Thymus (tissue), 11 donors: ENCODE data around the gene NTRK3. TPM values are rescaled to one million over a fixed set of nuclear protein-coding genes. Genes with fewer than 3 reads are reported as not detected.

Experiments
- DNase-seq, 9 donors: peaks; one replicate each; pipeline ENCODE4 v3.0.0-alpha.2; 2013; ENCODE audit warnings: low spot score in 9 of 9, low read depth in 6 of 9, missing footprints in 1 of 9
- H3K27ac ChIP-seq, 2 donors: one replicate each; pipeline ENCODE4 v1.5.1; 2013; ENCODE audit warnings: control low read depth in 1 of 2, low read depth in 1 of 2, low read length in 1 of 2, mild to moderate bottlenecking in 1 of 2, moderate library complexity in 1 of 2
- H3K27me3 ChIP-seq, 2 donors: one replicate each; pipeline ENCODE4 v1.5.1; 2013; ENCODE audit warnings: low read length in 1 of 2; ENCODE audit not compliant: control insufficient read depth in 2 of 2, insufficient read depth in 1 of 2
- H3K36me3 ChIP-seq, 2 donors: one replicate each; pipeline ENCODE4 v1.5.1; 2013; ENCODE audit warnings: low read length in 1 of 2, mild to moderate bottlenecking in 1 of 2, moderate library complexity in 1 of 2; ENCODE audit not compliant: control insufficient read depth in 2 of 2, insufficient read depth in 2 of 2
- H3K4me1 ChIP-seq, 2 donors: one replicate each; pipeline ENCODE4 v1.5.1; 2013; ENCODE audit warnings: low read length in 2 of 2; ENCODE audit not compliant: control insufficient read depth in 2 of 2, insufficient read depth in 2 of 2
- H3K4me3 ChIP-seq, 2 donors: one replicate each; pipeline ENCODE4 v1.5.1; 2013; ENCODE audit warnings: low read length in 2 of 2, control low read depth in 1 of 2, mild to moderate bottlenecking in 1 of 2
- H3K9me3 ChIP-seq, 2 donors: one replicate each; pipeline ENCODE4 v1.5.1; 2013; ENCODE audit warnings: low read length in 1 of 2, mild to moderate bottlenecking in 1 of 2; ENCODE audit not compliant: control insufficient read depth in 2 of 2, insufficient read depth in 1 of 2
- WGBS: extraction: QIAGEN DNeasy Blood & Tissue Kit; methylation state at CpG from one replicate; pipeline ENCODE4 v1.1.7; 2013; 5-methylcytosine and 5-hydroxymethylcytosine counted together
- polyA plus RNA-seq: library from polyadenylated mRNA; stranded (reverse); fragments of 200-250 nt; gene quantifications from one replicate; pipeline ENCODE4 v1.2.3, GENCODE V29; 2013
- total RNA-seq: library from RNA; stranded (reverse); fragments of 120-200 nt; gene quantifications from one replicate; pipeline ENCODE4 v1.2.4, GENCODE V29; 2013
- donor health status: healthy.

NTRK3 gene
- total and polyA plus RNA-seq, 2 donors = 0.57 to 5.8 TPM

DNA sequence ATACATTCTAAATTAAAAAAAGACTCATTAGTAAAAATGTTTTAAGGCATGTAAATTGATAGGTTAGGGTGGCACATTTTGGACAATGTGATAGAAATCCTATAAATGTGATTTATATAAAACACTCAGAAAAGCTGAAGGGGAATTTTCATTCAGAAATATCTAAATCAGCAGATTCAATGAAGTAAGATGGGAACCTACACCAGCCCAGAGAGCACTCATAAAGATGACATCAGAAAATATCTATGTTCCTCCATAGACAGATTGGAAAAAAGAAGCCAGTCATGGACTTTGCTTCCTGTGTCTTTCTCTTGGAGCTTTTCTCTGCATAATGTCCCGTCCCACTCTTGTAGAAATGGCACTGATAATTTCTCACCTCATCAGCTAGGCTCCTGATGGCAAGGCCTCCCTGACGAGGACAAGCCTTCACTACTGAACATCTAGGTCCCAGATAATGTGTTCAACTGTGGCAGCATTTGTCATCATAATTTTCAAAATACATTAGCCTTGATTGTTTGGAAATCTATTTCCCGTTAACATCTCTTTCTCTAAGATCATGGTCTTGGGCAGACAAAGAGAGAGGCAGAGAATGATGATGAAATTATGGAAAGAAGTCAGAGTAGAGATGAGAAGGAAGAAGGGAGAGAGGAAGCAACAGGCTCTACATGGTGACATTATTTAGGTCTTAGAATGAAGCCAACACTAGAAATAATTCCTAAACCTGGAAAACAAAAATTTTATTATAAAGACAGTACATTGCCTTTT lies 354.4 kb downstream of the NTRK3 start:
- WGBS = 82% methylated on average over 3 of the region's 3 CpGs
- DNase-seq = no peak
- H3K4me1 ChIP-seq = no peaks in the 10 kb centered on the region
- no peaks in the 10 kb centered on the region for H3K9me3 ChIP-seq
- H3K4me3 ChIP-seq = no peak overlapping the region
- no peak overlapping the region for H3K27ac ChIP-seq
- no peaks in the 10 kb centered on the region for H3K27me3 ChIP-seq
- no peaks in the 10 kb centered on the region for H3K36me3 ChIP-seq

DNA sequence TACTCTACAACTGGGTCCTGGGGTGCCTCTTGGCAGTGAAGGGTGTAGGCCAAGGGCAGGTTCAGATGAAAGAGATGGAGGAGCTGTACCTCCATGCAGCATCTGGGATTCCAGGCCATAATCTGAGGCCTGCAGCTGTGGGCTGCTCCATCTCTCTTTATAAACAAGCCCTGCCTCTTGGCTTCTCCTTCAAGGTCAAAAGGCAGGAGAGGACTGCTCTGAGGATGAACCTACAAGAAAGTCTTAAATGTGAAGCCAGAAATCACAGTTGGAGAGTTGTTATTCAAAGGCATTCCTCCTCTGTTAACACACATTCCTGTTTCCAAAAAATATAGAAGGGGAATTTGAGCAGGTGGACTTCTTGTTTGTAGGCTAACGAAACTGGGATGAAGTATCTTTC lies 355.5 kb downstream of the NTRK3 start:
- Histone ChIP-seq H3K4me3 (no peak overlapping the region), H3K27ac (no peak overlapping the region), H3K36me3 (no peaks in the 10 kb centered on the region), H3K9me3 (no peaks in the 10 kb centered on the region), H3K4me1 (no peaks in the 10 kb centered on the region), H3K27me3 (no peaks in the 10 kb centered on the region)
- DNase-seq = no peak
- 70% methylated on average over 1 of the region's 1 CpG for WGBS

DNA sequence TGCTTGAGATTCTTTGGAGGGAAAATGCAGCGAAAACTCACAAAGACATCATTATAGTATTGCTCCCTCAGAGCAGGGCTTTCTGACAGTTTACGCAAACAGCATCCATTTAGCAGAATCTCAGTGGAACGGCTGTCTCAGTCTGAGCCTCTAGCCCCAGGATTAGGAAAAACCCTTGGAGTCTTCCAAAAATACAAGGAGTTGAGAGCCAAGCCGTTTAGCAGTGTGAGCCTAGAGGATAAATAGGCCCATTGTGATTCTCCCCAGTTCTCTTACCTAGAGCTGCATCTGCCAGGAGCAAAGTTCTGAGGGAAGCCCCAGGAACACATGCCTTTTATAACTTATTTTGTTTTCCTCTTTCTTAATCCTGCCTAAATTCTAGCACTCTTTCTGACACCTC lies 359.6 kb downstream of the NTRK3 start:
- Histone ChIP-seq H3K9me3 (no peaks in the 10 kb centered on the region), H3K27ac (no peak overlapping the region), H3K27me3 (no peaks in the 10 kb centered on the region), H3K4me3 (no peak overlapping the region), H3K4me1 (no peaks in the 10 kb centered on the region), H3K36me3 (no peaks in the 10 kb centered on the region)
- DNase-seq = no peak
- WGBS = 91% methylated on average over 4 of the region's 4 CpGs

DNA sequence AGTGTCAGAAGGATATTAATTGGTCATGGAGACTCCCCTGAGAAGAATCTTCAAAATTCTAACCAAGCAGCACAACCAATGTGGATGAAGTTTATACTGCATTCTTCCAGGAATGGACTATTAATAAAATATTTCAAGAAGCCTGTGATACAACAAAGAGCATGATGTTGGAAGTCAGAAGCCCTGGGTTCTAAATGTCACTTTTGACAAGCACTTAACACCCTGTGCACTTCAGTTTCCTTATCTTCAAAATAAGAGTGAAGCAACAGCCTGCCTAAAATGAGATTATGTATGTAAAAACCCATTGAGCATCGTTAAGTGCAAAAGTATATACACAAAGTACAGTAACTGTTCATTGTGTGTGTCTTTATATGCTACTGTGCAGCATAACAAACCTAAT lies 369.4 kb downstream of the NTRK3 start:
- WGBS = 86% methylated on average over 1 of the region's 1 CpG
- H3K27ac ChIP-seq = no peak overlapping the region
- H3K36me3 ChIP-seq = no peaks in the 10 kb centered on the region
- H3K4me1 ChIP-seq = no peaks in the 10 kb centered on the region
- DNase-seq = no peak
- no peak overlapping the region for H3K4me3 ChIP-seq
- H3K27me3 ChIP-seq = no peaks in the 10 kb centered on the region
- H3K9me3 ChIP-seq = no peaks in the 10 kb centered on the region

DNA sequence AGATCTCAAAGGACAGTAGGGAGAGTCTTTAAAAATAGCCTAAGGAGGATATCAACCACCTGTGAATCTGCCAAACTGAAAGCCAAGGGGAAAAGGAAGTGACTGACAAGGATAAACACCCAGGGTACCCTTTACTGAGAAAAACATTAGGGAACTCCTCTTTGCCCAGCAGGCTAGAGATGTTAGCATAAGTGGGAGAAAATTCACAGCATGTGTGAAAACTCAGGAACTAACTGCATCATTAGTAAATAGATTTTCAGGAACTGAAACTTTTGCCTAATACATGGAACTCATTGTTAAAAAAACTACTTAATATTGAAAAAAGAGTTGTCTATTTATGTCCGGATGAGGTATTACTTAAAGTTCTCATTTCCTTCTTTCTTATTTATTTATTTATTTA lies 375.5 kb downstream of the NTRK3 start:
- Histone ChIP-seq H3K36me3 (no peaks in the 10 kb centered on the region), H3K4me1 (no peaks in the 10 kb centered on the region), H3K4me3 (no peak overlapping the region), H3K9me3 (no peaks in the 10 kb centered on the region), H3K27ac (no peak overlapping the region), H3K27me3 (no peaks in the 10 kb centered on the region)
- WGBS = 90% methylated on average over 1 of the region's 1 CpG
- no peak for DNase-seq

DNA sequence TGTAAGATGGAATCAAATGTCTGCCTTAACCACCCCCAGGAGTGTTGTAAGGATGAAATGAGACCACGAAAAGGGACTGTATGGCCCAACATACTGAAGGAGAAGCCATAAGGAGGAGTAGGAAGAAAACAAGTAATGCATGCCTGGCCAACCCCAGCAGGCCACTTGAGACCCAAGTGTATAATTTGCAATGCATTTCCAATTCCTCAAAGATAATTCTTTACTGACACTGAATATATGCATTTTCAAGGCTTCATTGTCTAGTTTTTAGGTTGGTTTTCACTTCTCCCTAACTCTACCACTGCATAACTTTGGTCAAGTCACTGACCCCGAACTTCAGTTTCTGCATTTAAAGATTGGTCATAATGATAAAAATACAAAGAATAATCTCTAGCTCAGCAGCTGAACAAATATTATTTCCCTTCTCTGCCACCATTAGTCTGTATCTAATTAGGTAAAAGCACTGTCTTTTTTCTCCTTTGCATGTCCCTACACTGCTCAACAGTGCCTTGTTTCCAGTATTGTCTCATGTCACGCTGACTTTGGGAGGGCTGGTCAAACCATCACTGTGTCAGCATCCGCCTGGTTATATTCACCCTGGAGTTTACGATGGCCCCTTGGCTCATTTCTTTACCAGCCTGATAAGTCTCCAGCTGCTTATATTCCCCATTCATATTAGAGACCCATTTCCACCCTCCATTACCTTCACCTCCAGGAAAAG lies 378.6 kb downstream of the NTRK3 start:
- WGBS = 92% methylated on average over 5 of the region's 5 CpGs
- H3K4me3 ChIP-seq = no peak overlapping the region
- no peak overlapping the region for H3K27ac ChIP-seq
- H3K27me3 ChIP-seq = no peaks in the 10 kb centered on the region
- DNase-seq = no peak
- H3K9me3 ChIP-seq = no peaks in the 10 kb centered on the region
- H3K36me3 ChIP-seq = no peaks in the 10 kb centered on the region
- no peaks in the 10 kb centered on the region for H3K4me1 ChIP-seq

DNA sequence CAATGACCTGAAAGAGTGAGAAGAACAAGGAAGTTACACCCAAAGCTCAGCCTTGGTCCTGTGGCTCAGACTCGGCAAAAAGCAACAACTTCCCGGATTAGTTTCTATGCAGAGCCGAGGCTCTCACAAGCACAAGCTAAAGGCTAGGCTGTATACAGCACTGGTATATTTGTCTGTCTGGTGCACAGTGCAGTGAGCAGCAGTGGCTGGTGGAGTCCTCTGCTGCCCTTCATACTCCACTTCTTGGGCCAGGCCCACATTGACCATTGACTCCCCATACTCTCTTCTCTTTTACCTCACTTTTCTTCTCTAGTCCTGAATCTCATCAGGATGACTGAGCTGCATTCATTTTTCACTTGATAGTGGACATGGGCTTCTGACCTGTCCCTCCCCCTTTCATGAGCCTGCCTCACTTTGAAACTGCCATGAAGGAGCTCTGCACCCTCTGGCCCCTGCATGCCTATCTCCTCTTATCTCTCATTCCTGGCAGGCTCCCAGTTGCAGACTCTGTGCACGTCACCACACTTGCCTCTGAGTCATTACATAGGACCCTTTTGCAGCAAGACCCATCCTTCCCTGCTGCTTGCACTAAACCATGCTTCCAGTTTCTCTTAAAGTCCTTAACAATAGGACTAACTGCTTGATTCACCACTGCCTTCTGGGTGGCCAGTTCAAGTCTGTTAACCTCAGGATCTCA lies 379.3 kb downstream of the NTRK3 start:
- Histone ChIP-seq H3K9me3 (no peaks in the 10 kb centered on the region), H3K4me1 (no peaks in the 10 kb centered on the region), H3K4me3 (no peak overlapping the region), H3K27ac (no peak overlapping the region), H3K27me3 (no peaks in the 10 kb centered on the region), H3K36me3 (no peaks in the 10 kb centered on the region)
- 95% methylated on average over 4 of the region's 4 CpGs for WGBS
- no peak for DNase-seq

DNA sequence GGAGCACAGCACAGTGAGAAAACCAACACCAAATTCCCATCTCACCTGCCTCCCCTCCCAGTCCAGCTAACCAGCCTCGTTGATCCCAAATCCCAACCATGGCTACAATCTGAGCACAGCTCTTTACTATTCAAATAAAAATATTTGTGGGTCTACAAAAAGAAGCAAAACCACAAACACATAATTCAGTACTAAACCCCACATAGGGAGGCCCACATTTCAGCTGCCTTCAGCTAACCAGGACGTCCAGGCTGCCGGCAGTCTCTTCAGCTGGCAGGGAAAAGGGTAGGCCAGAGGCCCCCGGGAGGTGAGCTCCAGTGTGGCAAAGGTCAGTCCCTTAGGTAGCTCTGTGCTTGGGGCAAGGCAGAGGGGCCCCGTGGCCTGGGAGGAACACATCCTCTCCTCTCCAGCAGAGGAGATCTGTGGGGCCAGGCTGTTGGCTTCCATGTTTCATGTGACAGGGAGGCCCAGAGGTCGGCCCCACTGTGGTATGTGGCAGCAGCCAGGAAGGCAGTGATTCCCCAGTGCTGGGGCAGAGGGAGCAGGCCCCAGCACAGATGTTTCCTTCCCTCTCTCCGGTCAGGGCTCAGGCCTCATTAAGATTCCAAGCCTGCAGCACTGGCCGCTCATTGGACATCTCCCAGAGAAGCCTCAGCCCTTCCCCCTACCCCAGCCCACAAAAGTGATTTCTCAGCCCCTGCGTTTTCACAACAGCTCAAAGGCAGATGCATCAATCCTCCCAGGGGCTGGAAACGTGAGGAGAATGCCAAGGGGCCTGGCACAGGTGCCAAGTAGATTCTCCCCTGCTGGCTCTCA lies 381.4 kb downstream of the NTRK3 start:
- Histone ChIP-seq H3K9me3 (no peaks in the 10 kb centered on the region), H3K27ac (no peak overlapping the region), H3K27me3 (no peaks in the 10 kb centered on the region), H3K36me3 (no peaks in the 10 kb centered on the region), H3K4me3 (no peak overlapping the region), H3K4me1 (no peaks in the 10 kb centered on the region)
- 21% methylated on average over 10 of the region's 10 CpGs for WGBS
- no peak for DNase-seq
